HUES48 (cell line): ENCODE results near the gene ITGB5.
"Not testable (repeated sequence)": the region's sequence is repeated elsewhere in the genome, so short reads cannot be mapped to it uniquely, and the experiment has no call there.

Experiments used
- H3K27ac ChIP-seq: one replicate; pipeline ENCODE4 v1.7.0; 2013; ENCODE audit warnings: low read depth, low read length, inconsistent platforms
- H3K27me3 ChIP-seq: 2 replicates; pipeline ENCODE4 v1.6.1; 2013; ENCODE audit warnings: mild to moderate bottlenecking, low read length; ENCODE audit not compliant: control insufficient read depth, insufficient read depth
- H3K36me3 ChIP-seq: 2 replicates; pipeline ENCODE4 v1.6.1; 2013; ENCODE audit warnings: low read length; ENCODE audit not compliant: control insufficient read depth, insufficient read depth
- H3K4me1 ChIP-seq: 2 replicates; pipeline ENCODE4 v1.6.1; 2013; ENCODE audit warnings: mild to moderate bottlenecking, low read length; ENCODE audit not compliant: control insufficient read depth, insufficient read depth
- H3K4me3 ChIP-seq: 2 replicates; pipeline ENCODE4 v1.5.1; 2013; ENCODE audit warnings: mild to moderate bottlenecking, low read depth, low read length
- H3K9ac ChIP-seq: 2 replicates; pipeline ENCODE4 v1.6.1; 2013; ENCODE audit warnings: mild to moderate bottlenecking, low read depth, low read length, moderate library complexity
- H3K9me3 ChIP-seq: 2 replicates; pipeline ENCODE4 v1.6.1; 2013; ENCODE audit warnings: low read length; ENCODE audit not compliant: control insufficient read depth, insufficient read depth

The ITGB5 gene

GRCh38 chr3:124833710-124834332 is 53.3 kb downstream of the ITGB5 start:
- H3K9me3 ChIP-seq, result no peaks in the 10 kb centered on the region
- H3K4me3 ChIP-seq, result no peak overlapping the region
- H3K27ac ChIP-seq, result peak overlapping the region; percentile 54
- no peaks in the 10 kb centered on the region for H3K27me3 ChIP-seq
- peaks cover 37% of the 10 kb centered on the region for H3K4me1 ChIP-seq
- H3K9ac ChIP-seq, result no peak overlapping the region
- H3K36me3 ChIP-seq, result peaks cover 36% of the 10 kb centered on the region

- peaks cover 36% of the 10 kb centered on the region for H3K36me3 ChIP-seq
- H3K27ac ChIP-seq, result peak overlapping the region; percentile 2
- H3K9ac ChIP-seq, result no peak overlapping the region
- no peaks in the 10 kb centered on the region for H3K27me3 ChIP-seq
- no peaks in the 10 kb centered on the region for H3K9me3 ChIP-seq
- no peak overlapping the region for H3K4me3 ChIP-seq
- peaks cover 45% of the 10 kb centered on the region for H3K4me1 ChIP-seq
These were observed 54.1 kb downstream of the ITGB5 start for GRCh38 chr3:124832782-124833709.

- Histone ChIP-seq H3K27ac (no peak overlapping the region), H3K4me3 (no peak overlapping the region), H3K9me3 (no peaks in the 10 kb centered on the region), H3K9ac (no peak overlapping the region), H3K36me3 (peaks cover 33% of the 10 kb centered on the region), H3K27me3 (no peaks in the 10 kb centered on the region), H3K4me1 (peaks cover 53% of the 10 kb centered on the region)
These were observed 55.5 kb downstream of the ITGB5 start for GRCh38 chr3:124831628-124832199.

GRCh38 chr3:124829819-124830554 is 57.2 kb downstream of the ITGB5 start:
- Histone ChIP-seq H3K4me1 (peaks cover 57% of the 10 kb centered on the region), H3K27me3 (no peaks in the 10 kb centered on the region), H3K9ac (no peak overlapping the region), H3K4me3 (no peak overlapping the region), H3K9me3 (no peaks in the 10 kb centered on the region), H3K27ac (no peak overlapping the region), H3K36me3 (peaks cover 44% of the 10 kb centered on the region)

DNA sequence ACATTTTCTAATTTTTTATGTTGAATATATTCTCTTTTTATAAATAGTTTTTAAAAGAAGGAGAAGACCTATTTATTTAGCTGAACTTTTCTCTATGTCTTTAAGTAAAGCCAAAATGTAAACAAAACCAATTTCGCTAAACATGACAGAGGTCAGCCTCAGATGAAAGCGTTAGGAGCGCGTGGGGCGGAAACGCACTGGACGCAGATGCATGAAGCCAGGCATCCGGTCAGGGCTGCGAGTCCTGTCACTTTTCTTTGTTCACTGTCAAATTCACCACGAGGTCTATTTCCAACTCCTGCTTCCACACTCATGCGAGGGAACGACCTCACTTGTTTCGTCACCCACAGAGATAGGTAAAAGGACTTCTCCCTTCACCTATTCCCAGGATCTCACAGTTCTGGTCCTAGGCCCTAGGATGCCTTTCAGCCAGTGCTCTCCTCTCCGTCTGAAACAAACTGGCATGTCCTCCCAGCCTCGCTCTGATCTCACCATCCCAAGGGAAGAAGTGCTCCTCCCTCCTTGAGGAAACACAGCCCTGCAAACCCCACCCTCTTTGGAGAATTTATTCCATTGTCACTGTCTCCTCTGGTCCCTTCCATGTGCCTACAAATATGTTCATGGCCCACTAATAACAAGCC is 57.9 kb downstream of the ITGB5 start:
- Histone ChIP-seq H3K27ac (no peak overlapping the region), H3K4me1 (peaks cover 57% of the 10 kb centered on the region), H3K9ac (no peak overlapping the region), H3K27me3 (no peaks in the 10 kb centered on the region), H3K36me3 (peaks cover 44% of the 10 kb centered on the region), H3K9me3 (no peaks in the 10 kb centered on the region), H3K4me3 (no peak overlapping the region)

GRCh38 chr3:124827476-124828206 is 59.5 kb downstream of the ITGB5 start:
- not testable (repeated sequence) for H3K27me3 ChIP-seq, H3K9me3 ChIP-seq, H3K4me3 ChIP-seq
- peak overlapping the region; percentile 30; the same call in 1 of the 2 replicates for H3K9ac ChIP-seq
- H3K27ac ChIP-seq, result peak overlapping the region; percentile 99
- peaks cover 55% of the 10 kb centered on the region for H3K4me1 ChIP-seq
- H3K36me3 ChIP-seq, result peaks cover 31% of the 10 kb centered on the region

- H3K9me3 ChIP-seq, result no peaks in the 10 kb centered on the region
- H3K4me3 ChIP-seq, result no peak overlapping the region
- H3K27me3 ChIP-seq, result no peaks in the 10 kb centered on the region
- H3K36me3 ChIP-seq, result peaks cover 21% of the 10 kb centered on the region
- peak overlapping the region; percentile 59; the same call in 1 of the 2 replicates for H3K9ac ChIP-seq
- H3K4me1 ChIP-seq, result peaks cover 55% of the 10 kb centered on the region
- H3K27ac ChIP-seq, result peak overlapping the region; percentile 99
These were observed 60.5 kb downstream of the ITGB5 start for GRCh38 chr3:124826703-124827102.

DNA sequence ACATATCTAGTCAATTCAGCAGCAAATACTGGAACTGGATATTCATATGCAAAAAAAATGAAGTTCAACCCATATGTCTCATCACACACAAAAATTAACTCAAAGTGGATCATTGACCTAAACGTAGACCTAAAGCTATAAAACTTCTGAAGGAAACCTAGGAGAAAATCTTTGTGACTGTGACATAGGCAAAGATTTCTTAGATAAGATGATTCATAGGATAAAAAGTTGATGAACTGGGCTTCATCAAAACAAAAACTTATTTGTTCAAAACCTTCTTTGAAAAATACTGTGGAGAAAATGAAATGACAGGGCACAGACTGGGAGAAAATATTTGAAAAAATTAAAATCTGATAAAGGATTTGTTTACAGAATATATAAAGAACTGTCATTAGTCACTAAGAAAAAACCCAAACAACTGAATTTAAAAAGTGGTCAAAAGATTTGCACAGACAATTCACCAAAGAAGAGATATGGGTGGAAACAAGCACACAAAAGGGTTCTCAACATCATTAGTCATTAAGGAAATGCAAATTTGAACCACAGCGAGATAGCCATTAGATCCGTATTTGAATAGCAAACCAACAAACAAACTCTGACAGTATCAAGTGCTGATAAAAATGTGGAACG is 62.8 kb downstream of the ITGB5 start:
- no peaks in the 10 kb centered on the region for H3K27me3 ChIP-seq
- H3K4me3 ChIP-seq, result no peak overlapping the region
- peak overlapping the region; percentile 13 for H3K27ac ChIP-seq
- H3K4me1 ChIP-seq, result peaks cover 48% of the 10 kb centered on the region
- H3K9me3 ChIP-seq, result no peaks in the 10 kb centered on the region
- no peak overlapping the region for H3K9ac ChIP-seq
- H3K36me3 ChIP-seq, result peaks cover 33% of the 10 kb centered on the region

DNA sequence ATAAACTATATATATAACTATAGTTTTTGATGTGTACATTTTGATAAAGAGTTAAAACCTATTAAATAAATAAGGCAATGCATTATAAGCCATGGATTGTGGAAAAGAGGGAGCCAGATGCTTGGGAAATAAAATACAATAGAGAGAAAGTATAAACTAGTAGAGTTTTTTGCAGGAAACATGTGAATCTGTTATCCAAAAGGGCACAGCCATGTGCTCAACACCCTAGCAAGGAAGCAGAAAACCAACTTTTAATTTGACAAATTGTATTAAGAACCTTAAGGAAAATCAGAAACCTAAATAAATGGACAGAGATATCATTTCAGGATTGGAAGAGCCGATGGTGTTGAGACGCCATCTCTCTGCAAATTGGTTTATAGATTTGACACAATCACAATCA is 63.5 kb downstream of the ITGB5 start:
- no peak overlapping the region for H3K27ac ChIP-seq
- H3K4me3 ChIP-seq, result no peak overlapping the region
- no peak overlapping the region for H3K9ac ChIP-seq
- H3K27me3 ChIP-seq, result no peaks in the 10 kb centered on the region
- no peaks in the 10 kb centered on the region for H3K9me3 ChIP-seq
- H3K4me1 ChIP-seq, result peaks cover 40% of the 10 kb centered on the region
- peaks cover 40% of the 10 kb centered on the region for H3K36me3 ChIP-seq
